Measurements from ENCODE around the gene XYLT2.

GRCh38 chr17:50397111-50397918 lies 51.4 kb downstream of the XYLT2 start, which contains the start of gene LRRC59:
- TF ChIP-seq EZH2phosphoT487 (IDR thresholded peaks at IDR 0.05; ENCODE audit: borderline replicate concordance) (no peak), CTCF (conservative IDR thresholded peaks at IDR 0.05; ENCODE audit: low read length) (peak; percentile 86)

Measured in Loucy (cell line).